ENCODE results near the gene TULP4.

- TF ChIP-seq PATZ1 (CRISPR knock-in tag; IDR thresholded peaks at IDR 0.05; ENCODE audit: borderline replicate concordance) (no peak), CREB5 (CRISPR knock-in tag; IDR thresholded peaks at IDR 0.05; ENCODE audit: low read depth) (no peak), ZNF8 (CRISPR knock-in tag; IDR thresholded peaks at IDR 0.05) (no peak), CSRNP3 (CRISPR knock-in tag; IDR thresholded peaks at IDR 0.05) (no peak), OSR1 (CRISPR knock-in tag; IDR thresholded peaks at IDR 0.05) (no peak), ZNF565 (CRISPR knock-in tag; conservative IDR thresholded peaks at IDR 0.05; ENCODE audit: low read depth) (no peak), ESRRG (CRISPR knock-in tag; IDR thresholded peaks at IDR 0.05) (no peak), RARB (CRISPR knock-in tag; IDR thresholded peaks at IDR 0.05) (no peak), ZC3H10 (CRISPR knock-in tag; IDR thresholded peaks at IDR 0.05) (no peak), ZFP3 (CRISPR knock-in tag; IDR thresholded peaks at IDR 0.05) (no peak), ZFP30 (CRISPR knock-in tag; IDR thresholded peaks at IDR 0.05) (no peak), TSHZ2 (CRISPR knock-in tag; IDR thresholded peaks at IDR 0.05) (no peak), ISL1 (CRISPR knock-in tag; IDR thresholded peaks at IDR 0.05) (no peak), ARNTL (CRISPR knock-in tag; IDR thresholded peaks at IDR 0.05; ENCODE audit: borderline replicate concordance, low read depth) (no peak)
Measured at GRCh38 chr6:158314737-158315136, 2.5 kb downstream of the TULP4 start.

All from SK-N-SH treated with all-trans-retinoic acid at 6 μM for 48 hours (cell line).